GM21786 (cell line): ENCODE data around the gene IKBKG.
A peak's percentile ranks its signal among the peaks of the same experiment; 100 is the strongest.
"Not testable (repeated sequence)": the region's sequence is repeated elsewhere in the genome, so short reads cannot be mapped to it uniquely, and the experiment has no call there.

Experiments used
- ATAC-seq: cut with Tn5 transposase; IDR thresholded peaks from one replicate; pipeline ENCODE4 v1.9.1; 2021; ENCODE audit not compliant: unreplicated experiment

The IKBKG gene

DNA sequence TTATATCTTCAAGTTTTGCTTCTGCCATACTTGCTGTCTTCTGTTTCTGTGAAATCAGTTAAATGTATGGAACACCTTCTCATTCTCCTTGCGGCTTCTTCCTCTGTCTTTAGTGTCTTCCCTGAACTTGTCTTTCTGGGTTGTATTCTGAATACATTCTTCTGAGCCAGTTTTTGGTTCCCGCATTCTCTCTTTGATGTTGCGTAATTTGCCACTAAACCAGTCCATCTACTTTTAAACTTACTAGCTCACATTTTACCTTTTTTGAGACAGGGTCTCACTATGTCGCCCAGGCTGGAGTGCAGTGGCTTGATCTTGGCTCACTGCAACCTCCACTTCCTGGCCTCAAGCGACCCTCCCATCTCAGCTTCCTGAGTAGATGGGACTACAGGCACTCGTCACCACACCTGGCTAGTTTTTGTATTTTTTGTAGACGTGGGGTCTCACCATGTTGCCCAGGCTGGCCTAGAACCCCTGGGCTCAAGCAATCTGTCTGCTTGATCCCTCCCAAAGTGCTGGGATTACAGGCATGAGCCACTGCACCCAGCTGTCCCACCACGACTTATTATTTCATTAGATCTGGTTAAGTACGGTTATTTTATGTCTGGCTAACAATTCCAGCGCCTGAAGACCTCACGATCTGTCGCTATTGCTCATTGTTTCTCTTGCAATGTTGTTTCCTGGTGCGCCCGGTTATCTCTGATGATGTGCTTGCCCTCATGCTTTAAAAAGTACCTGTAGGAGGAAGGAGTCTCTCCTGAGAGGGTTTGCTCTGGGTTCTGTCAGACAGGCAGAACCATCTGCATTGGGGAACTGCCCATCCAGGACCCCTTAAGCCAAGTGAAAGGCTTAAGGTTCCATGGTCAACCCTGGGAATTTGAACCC, 21.6 kb upstream of the IKBKG start:
- ATAC-seq: no peak

GRCh38 chrX:154526901-154527675, 20.3 kb upstream of the IKBKG start:
- peak; percentile 87 for ATAC-seq

DNA sequence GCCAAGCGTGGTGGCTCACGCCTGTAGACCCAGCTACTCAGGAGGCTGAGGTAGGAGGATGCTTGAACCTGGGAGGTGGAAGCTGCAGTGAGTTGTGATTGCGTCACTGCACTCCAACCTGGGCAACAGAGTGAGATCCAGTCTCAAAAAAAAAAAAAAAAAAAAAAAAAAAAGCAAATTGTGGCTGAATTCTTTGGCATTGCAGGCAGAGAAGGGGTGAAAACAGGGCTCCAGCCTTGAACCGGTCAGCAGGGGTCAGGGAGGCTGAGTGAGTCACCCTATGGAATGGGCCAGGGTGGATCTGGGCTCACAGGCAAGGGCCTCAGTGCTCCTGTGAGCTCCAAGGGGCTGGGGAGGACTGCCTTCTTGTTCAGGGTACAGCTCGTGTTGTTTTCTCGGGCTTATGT, 18.2 kb upstream of the IKBKG start:
- ATAC-seq: no peak

DNA sequence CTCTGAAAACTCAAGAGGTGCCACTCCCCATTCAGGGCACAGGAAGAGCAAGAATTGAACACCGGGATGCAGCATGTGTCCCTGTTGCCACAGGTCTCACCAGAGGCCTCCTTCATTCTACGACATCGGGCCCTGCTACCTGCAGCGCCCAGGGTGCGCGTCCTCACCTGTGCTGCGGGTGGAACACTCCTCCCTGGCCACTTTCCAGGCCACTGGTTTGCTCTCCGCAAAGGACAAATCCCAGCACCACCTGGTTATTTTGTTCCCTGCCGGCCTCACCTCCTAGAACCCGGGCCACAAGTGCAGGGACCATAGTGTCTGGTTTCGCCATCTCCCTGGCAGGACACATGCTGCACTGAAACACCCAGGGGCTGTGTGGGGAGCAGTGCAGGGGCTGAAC, 17.1 kb upstream of the IKBKG start:
- no peak for ATAC-seq

- ATAC-seq: no peak
Observed at GRCh38 chrX:154531626-154532025, 15.8 kb upstream of the IKBKG start.

DNA sequence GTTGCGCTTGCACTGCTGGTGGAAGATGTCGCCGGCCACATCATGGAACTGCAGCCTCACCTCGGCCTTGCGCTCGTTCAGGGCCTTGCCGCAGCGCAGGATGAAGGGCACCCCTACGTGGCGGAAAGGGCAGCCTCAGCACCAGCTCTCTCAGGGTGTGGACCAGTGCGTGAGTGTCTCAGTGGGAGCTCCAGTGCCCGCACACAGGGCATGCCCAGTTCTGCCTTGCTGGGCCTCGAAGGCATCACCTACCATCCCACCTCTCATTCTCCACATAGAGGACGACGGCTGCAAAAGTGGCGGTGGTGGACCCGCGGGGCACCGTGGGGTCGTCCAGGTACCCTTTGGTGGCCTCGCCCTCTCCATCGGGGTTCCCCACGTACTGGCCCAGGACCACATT, 14.7 kb upstream of the IKBKG start:
- ATAC-seq: no peak

- peak; percentile 94 for ATAC-seq
Observed at GRCh38 chrX:154534526-154535322, 12.7 kb upstream of the IKBKG start.

- no peak for ATAC-seq
Observed at GRCh38 chrX:154535892-154536291, 11.5 kb upstream of the IKBKG start.

GRCh38 chrX:154539077-154539476, 8.3 kb upstream of the IKBKG start:
- no peak for ATAC-seq

DNA sequence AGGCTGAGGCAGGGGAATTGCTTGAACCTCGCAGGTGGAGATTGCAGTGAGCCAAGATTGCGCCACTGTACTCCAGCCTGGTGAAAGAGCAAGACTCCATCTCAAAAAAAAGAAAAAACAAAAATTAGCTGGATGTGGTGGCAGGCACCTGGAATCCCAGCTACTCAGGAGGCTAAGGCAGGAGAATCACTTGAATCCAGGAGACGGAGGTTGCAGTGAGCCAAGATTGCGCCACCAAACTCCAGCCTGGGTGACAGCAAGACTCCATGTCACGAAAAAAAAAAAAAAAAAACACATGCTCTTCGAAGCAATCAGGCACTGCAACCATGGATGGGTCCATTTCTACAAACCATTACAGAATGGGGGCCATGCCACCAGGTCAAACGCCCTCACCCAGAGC, 7.1 kb upstream of the IKBKG start:
- not testable (repeated sequence) for ATAC-seq

DNA sequence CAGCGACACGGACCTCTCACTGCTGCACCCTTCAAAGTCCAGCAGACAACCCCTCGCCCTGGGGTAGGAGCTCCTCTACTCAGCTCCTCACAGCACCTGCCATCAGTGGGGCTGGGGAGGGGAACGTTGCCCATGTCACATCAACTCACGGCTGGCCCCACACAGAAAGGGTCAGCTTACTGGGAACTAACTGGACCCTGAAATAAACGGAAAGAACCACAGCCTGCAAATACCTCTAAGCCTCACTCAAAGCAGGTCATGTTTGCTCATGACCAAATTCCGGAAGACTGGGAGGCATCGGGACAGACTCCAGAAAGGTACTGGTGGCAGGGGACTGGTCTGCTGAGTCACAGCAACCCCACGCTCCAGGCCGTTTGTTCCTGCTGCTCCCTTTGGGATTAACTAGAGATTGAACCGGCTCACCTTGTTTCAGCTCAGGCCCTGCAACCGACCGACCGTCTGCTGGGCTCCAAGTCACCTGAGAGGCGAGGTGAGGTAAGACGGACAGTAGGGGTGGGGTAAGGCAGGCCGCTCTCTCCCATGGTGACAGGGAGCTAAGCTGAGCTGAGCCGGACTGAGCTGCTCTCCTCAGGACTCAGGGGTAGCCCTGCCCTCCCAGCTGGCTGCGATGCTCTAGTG, 6.4 kb upstream of the IKBKG start:
- ATAC-seq: no peak

DNA sequence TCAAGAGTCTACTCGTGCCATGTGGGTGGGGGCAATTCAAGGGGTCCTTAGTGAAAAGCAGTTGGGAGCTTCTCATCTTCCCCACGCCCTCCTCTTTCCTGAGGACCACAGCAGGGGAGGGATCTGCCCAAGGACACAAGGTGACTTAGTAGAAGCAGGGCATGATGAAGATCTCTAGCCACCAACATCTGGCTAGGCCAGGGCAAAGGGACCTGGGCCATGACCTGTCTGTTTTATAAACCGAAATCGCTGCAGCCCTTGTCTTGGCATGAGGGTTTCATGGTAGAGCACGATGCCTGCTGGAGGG, 5.9 kb upstream of the IKBKG start:
- no peak for ATAC-seq

DNA sequence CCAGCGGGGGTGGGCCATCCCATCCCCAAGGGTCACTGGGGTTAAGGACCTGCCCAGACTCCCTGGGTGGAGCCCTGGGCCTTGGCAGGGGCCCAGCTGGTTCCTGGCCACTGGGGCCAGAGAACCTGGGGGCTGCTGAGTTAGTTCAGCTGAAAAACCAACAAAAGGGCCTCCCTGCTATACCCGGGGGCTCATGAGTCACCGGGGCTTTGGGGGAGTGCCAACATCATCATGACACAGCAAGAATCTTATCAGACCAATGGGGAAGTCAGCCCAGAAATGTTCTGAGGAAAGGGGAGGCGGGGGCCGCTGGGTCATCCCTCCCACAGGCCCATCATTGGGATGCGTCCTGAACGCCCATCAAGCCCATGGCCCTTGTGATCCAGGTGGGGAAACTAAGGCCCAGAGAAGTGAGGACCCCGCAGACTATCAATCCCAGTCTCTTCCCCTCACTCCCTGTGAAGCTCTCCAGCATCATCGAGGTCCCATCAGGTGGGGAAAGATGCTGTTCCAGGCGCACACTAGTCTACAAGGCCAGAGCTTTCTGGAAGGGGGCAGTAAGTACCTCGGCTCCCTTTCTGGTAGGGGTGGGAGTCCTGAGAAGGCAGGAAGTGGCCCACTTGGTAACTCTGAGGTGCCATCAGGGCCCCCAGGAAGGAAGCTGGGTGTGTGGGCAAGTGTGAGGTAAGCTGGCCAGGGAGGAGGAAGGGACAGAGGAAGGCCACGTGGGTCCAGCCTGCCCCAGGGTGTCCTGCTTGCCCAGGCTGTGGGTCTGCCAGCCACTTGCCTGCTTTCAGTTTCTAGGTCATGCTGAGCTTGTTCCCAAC, 5.3 kb upstream of the IKBKG start:
- ATAC-seq: no peak

DNA sequence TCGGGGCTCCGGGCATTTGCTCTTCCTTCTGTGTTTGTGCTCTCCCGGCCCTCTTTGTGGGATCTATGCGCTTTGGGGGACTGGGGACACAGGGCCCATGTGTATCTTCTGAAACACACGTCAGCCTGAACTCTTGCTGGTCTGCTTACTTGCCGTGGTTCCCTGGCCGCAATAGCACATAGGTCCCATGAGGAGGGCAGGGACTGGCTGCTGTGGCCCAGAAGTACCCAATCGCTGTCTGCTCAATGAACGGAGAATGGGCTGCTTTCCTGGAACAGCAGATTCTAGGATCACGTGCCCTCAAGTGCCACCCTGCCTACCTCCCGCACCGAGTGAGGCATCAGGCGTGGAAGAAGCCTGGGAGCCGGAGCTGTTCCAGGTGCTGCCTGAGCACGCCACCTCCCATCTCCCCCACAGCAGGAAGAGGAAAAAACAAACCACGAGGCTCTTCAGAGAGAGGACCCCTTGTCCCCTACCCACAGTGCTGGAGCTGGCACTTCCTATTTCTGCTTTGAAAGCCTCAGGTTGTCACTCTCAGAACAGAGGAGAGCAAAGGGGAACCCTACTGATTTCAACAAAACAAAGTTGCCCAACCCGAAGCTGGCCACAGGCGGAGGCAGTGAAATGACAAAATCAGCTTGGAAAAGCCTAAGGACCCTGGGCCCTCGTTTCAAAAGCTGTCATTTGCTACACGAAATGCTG, 4.5 kb upstream of the IKBKG start:
- ATAC-seq: no peak

DNA sequence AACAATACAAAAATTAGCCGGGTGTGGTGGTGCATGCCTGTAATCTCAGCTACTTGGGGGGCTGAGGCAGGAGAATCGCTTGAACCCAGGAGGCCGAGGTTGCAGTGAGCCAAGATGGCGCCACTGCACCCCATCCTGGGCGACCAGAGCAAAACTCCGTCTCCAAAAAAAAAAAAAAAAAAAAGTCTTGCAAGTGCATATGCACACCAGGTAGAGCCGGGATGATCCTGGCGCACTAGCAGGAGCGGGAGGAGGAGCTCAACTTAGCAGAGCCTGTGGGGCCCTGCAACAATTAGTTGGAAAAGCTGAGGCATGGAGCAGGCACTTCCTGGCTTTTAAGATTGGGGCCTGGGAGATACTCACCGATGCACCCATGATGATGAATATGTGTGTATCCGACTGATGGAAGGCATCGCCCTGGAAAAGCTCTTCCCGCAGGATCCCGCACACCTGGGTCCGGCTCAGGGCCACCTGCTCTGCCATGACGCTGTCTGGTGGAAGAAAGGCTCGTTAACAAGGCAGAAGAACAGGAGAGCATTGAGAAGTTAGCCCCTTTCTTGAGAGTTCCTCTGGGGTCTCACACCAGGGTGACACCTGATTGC, 1.6 kb upstream of the IKBKG start:
- no peak for ATAC-seq

DNA sequence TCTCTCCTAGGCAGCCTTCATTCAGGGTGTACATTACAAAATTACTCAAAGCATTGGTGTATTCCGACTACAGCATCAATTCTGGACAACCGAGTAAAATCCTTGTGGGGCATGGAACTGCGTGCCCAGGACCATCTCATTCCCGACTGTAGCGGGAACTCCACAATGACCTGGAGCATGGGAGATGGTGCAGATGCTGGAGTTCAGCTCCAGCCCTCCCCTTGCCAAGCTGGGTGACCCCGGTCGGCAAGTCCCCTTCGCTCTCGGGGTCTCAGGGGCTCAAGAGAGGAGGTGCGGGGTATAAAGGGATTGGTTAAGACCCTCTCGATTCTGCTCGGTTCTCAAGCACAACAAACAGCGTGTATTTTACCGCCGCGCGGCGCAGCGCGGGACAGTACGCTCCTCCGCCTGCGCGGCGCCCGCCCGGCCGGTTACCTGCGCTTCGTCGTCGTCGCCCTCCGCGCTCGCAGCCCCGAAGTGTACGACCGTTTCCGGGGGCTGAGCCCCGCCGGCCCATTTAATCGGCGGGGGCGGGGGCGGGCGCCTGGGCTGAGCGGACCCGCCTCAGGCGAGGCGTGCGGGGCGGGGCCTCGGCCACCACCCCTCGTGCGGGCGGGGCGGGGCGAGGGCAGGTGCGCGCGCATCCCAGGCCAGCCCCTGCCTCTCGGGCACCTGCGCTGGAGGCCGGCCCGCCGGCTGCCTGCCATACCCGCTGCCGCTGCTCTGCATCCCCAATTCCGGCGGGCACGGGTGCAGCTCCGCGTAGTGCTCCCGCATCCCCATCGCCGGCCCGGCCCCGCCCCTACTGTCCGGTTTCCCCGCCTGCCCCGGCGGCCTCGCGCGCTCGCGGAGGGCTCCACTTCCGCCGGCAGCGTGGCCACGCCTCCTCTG, 821 bp upstream of the IKBKG start, which contains the start of gene G6PD:
G6PD (minus strand) TSS at position 493 of the 891 bp plus-strand sequence. CDS start 691 bp downstream, outside the sequence.
- peak; percentile 33 for ATAC-seq

- ATAC-seq: no peak
Observed at GRCh38 chrX:154548028-154548316, 552 bp downstream of the IKBKG start.

GRCh38 chrX:154549766-154550165, 2.3 kb downstream of the IKBKG start:
- no peak for ATAC-seq
